Prostate gland (tissue), 2 donors: ENCODE results near the gene EPM2AIP1. TPM values are rescaled to one million over a fixed set of nuclear protein-coding genes. Genes with fewer than 3 reads are reported as not detected.
"Not testable (repeated sequence)": the region's sequence is repeated elsewhere in the genome, so short reads cannot be mapped to it uniquely, and the experiment has no call there.

Experiments used
- DNase-seq: peaks from one replicate; pipeline ENCODE4 v3.0.0-alpha.2; 2019; ENCODE audit warnings: low spot score
- H3K27ac ChIP-seq, 2 donors: fragments of 200-600 bp; sonication (generic); 2 replicates each; pipeline ENCODE4 v1.5.1; 2017 to 2019
- H3K27me3 ChIP-seq: fragments of 200-600 bp; sonication (generic); replicated peaks from 2 replicates; pipeline ENCODE4 v1.5.1; 2019; ENCODE audit not compliant: insufficient read depth
- H3K36me3 ChIP-seq, 2 donors: fragments of 200-600 bp; sonication (generic); 1 replicate in 1 of 2; 2 replicates in 1 of 2; pipeline versions ENCODE4 v1.5.1 to v1.8.1; 2017 to 2019
- H3K4me1 ChIP-seq: fragments of 200-600 bp; sonication (generic); replicated peaks from 2 replicates; pipeline ENCODE4 v1.5.1; 2019
- H3K4me3 ChIP-seq, 2 donors: fragments of 200-600 bp; sonication (generic); 2 replicates each; pipeline ENCODE4 v1.5.1; 2017 to 2019
- H3K9me3 ChIP-seq: fragments of 200-600 bp; sonication (generic); 2 replicates; pipeline ENCODE4 v1.5.1; 2017
- CTCF ChIP-seq, 4 experiments: fragments of 200-600 bp in 2 of 4; fragments of 450-650 bp in 2 of 4; sonication (generic) in 2 of 4; IDR thresholded peaks; 1 replicate in 3 of 4; 2 replicates in 1 of 4; pipeline ENCODE4 v1.5.1; 2016 to 2019; ENCODE audit warnings: antibody characterized with exemption in 4 of 4, mild to moderate bottlenecking in 2 of 4, moderate library complexity in 2 of 4
- POLR2A ChIP-seq: fragments of 450-650 bp; IDR thresholded peaks from one replicate; pipeline ENCODE4 v1.6.1; 2016; ENCODE audit warnings: antibody characterized with exemption, mild to moderate bottlenecking
- POLR2AphosphoS5 ChIP-seq: sonication (generic); formaldehyde crosslinking; IDR thresholded peaks from one replicate; pipeline ENCODE4 v1.6.1; 2017; ENCODE audit warnings: antibody characterized with exemption
- WGBS: methylation state at CpG from one replicate; pipeline ENCODE4 v1.1.5; 2018; 5-methylcytosine and 5-hydroxymethylcytosine counted together
- intact Hi-C: fragments of 100-400 bp; cut with DNase I; formaldehyde crosslinking; loops from one replicate; pipeline ENCODE4 v1.14.2; 2022
- total RNA-seq, 2 donors: library from RNA; depleted of rRNA; stranded (reverse); fragments of >200 nt; gene quantifications; one replicate each; pipeline ENCODE4 v1.1.0, GENCODE V29; 2016

EPM2AIP1 gene
- total RNA-seq, 2 donors from 2014 or later: 13.8 to 14.2 TPM

DNA sequence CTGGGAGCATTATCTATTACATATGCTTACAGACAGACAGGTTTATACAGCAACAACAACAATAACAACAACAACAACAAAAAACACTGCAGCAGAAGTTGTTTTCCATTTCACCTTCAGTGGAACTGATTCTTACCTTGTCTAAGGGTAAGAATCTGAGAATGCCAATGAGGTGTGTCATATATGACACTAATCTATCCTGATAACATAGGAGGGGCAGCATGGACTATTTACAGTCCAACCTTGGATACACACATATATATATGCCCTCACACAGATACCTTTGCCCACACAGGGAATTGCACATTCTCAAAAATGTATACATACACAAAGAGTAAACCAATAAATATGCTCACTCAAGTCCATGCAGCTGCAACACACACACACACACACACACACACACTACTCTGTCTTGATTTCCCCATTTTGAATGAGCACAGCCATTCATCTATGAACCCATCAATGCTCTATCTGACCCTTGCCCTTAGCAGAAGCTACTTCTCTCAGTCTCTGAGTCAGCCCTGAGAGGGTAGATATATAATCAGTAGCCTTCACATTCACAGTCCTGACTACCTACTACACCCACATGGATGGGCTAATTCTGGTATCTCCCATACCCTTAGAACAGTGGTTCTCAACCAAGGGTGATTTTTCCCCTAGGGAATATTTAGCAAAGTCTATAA is 38.3 kb downstream of the EPM2AIP1 start:
- no peak overlapping the region for H3K27ac ChIP-seq
- no peak for DNase-seq
- intact Hi-C loops: loop anchor here (5.0 kb wide), 1 partner anchor 227 kb away; no protein-coding TSS in a partner anchor
- H3K9me3 ChIP-seq: no peaks in the 10 kb centered on the region
- H3K36me3 ChIP-seq: no peaks in the 10 kb centered on the region
- H3K27me3 ChIP-seq: no peaks in the 10 kb centered on the region
- H3K4me1 ChIP-seq: no peaks in the 10 kb centered on the region
- TF ChIP-seq POLR2AphosphoS5 (no peak), CTCF (IDR thresholded peaks at IDR 0.05) (no peak), POLR2A (no peak)
- no peak overlapping the region for H3K4me3 ChIP-seq

DNA sequence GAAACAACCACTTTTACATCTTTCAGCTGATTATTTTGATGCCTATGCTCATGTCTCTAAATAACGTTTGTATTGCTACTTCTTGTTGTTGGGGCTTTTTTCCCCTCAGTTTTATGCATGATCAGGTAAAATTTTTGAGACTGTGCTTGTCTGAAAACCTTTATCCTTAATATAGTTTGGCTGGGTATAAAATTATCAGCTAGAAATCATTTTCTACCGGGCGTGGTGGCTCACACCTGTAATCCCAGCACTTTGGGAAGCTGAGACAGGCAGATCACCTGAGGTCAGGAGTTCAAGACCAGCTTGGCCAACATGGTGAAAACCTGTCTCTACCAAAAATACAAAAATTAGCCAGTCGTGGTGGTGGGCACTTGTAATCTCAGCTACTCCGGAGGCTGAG is 45.1 kb downstream of the EPM2AIP1 start:
- H3K27me3 ChIP-seq, H3K36me3 ChIP-seq, intact Hi-C loops, H3K4me3 ChIP-seq, H3K9me3 ChIP-seq, H3K27ac ChIP-seq, DNase-seq, H3K4me1 ChIP-seq: not testable (repeated sequence)
- WGBS: 95% methylated on average over 5 of the region's 5 CpGs

DNA sequence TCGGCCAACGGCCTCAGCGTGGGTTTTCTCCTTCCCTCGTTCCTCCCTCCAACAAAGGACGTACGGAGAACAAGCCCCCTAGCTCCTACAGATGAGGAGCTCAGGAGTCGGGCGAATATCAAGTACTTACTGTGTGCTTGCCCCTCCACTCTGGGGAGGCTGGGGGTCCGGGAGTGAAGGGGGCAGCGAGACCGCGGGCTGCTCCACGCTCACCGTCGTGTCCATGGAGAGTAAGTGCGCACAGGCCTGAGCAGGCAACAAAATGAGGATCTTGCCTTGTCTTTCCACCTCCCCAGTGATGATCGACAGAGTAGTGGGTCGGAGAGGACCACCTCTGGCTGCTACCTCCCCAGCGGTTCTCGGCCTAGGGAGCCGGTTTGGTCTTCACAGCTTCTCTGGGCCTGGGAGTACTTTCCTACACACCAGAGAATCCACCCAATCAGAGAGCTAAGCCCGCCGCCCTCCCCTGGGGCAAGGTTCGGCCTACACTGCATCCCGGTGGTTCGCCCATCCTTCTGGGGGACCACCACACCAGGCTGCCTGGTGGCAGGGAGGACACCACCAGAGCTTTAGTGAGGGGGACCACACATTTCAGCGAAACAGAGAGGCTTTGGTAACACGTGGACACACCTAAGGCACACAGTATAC is 47.5 kb downstream of the EPM2AIP1 start:
- TF ChIP-seq POLR2A (no peak), CTCF (IDR thresholded peaks at IDR 0.05) (no peak), POLR2AphosphoS5 (no peak)
- Histone ChIP-seq H3K9me3 (no peaks in the 10 kb centered on the region), H3K36me3 (no peaks in the 10 kb centered on the region), H3K27me3 (no peaks in the 10 kb centered on the region), H3K4me3 (peak overlapping the region; percentile 82 to 84), H3K4me1 (no peaks in the 10 kb centered on the region), H3K27ac (peak overlapping the region; percentile 67 to 76)
- WGBS: 76% methylated on average over 28 of the region's 28 CpGs
- intact Hi-C loops: no loop called here
- no peak for DNase-seq

GRCh38 chr3:36944641-36945270 is 48.2 kb downstream of the EPM2AIP1 start, which contains the start of gene TRANK1:
Gene TRANK1, minus strand, starts transcription at chr3:36945054. Its CDS starts 245 bp downstream, at chr3:36944809.
- Histone ChIP-seq H3K36me3 (no peaks in the 10 kb centered on the region), H3K4me3 (peak within 1 kb of the TSS; percentile 82 to 84), H3K27me3 (no peaks in the 10 kb centered on the region), H3K27ac (peak within 1 kb of the TSS; percentile 67 to 76), H3K9me3 (no peaks in the 10 kb centered on the region), H3K4me1 (no peaks in the 10 kb centered on the region)
- DNase-seq: peak; percentile 42
- WGBS: under 1% methylated on average over 50 of the region's 68 CpGs
- TF ChIP-seq POLR2A: peak; percentile 19
- TF ChIP-seq CTCF (IDR thresholded peaks at IDR 0.05): no peak
- TF ChIP-seq POLR2AphosphoS5: peak; percentile 47
- intact Hi-C loops: no loop called here

GRCh38 chr3:36944012-36944640 is 48.8 kb downstream of the EPM2AIP1 start:
- Histone ChIP-seq H3K27ac (peak overlapping the region; percentile 67 to 76), H3K36me3 (no peaks in the 10 kb centered on the region), H3K4me1 (no peaks in the 10 kb centered on the region), H3K27me3 (no peaks in the 10 kb centered on the region), H3K9me3 (no peaks in the 10 kb centered on the region), H3K4me3 (peak overlapping the region; percentile 82 to 84)
- 0% methylated on average over 15 of the region's 56 CpGs for WGBS
- peak; percentile 6 for TF ChIP-seq POLR2AphosphoS5
- TF ChIP-seq POLR2A: no peak
- intact Hi-C loops: no loop called here
- DNase-seq: peak; percentile 41
